Mesenteric fat pad (tissue), 1 donor: ENCODE results near the gene HRH1. TPM values are rescaled to one million over a fixed set of nuclear protein-coding genes. Genes with fewer than 3 reads are reported as not detected.

Source experiments
- DNase-seq: peaks from one replicate; pipeline ENCODE4 v3.0.0-alpha.2; 2020; ENCODE audit warnings: low spot score
- total RNA-seq: library from RNA; stranded (reverse); fragmentation: NEBNext Ultra II Directional; extraction: Animal tissue kit (Norgen Biotek cat#: 25700); gene quantifications from one replicate; pipeline ENCODE4 v1.2.1, GENCODE V29; 2021
- donor health status: DM: yes; HTN: yes; CAD: no.

HRH1 gene
- total RNA-seq, 1 donor from 2014 or later: 3.8 TPM

GRCh38 chr3:11272906-11273574 is 118.7 kb downstream of the HRH1 start:
- no peak for DNase-seq

GRCh38 chr3:11273891-11274291 is 119.6 kb downstream of the HRH1 start:
- DNase-seq: no peak

GRCh38 chr3:11274566-11275142 is 120.4 kb downstream of the HRH1 start:
- DNase-seq: no peak

GRCh38 chr3:11275926-11276325 is 121.6 kb downstream of the HRH1 start:
- DNase-seq: no peak

- no peak for DNase-seq
Observed at GRCh38 chr3:11276901-11277300, 122.6 kb downstream of the HRH1 start.

GRCh38 chr3:11282250-11283138 is 128.2 kb downstream of the HRH1 start:
- no peak for DNase-seq

GRCh38 chr3:11283139-11283475 is 128.8 kb downstream of the HRH1 start:
- DNase-seq: no peak

- no peak for DNase-seq
Observed at GRCh38 chr3:11284011-11284410, 129.7 kb downstream of the HRH1 start.

- no peak for DNase-seq
Observed at GRCh38 chr3:11285471-11285870, 131.2 kb downstream of the HRH1 start.

GRCh38 chr3:11287404-11287803 is 133.1 kb downstream of the HRH1 start:
- no peak for DNase-seq

GRCh38 chr3:11288021-11288491 is 133.8 kb downstream of the HRH1 start:
- DNase-seq: no peak

GRCh38 chr3:11288786-11289637 is 134.7 kb downstream of the HRH1 start:
- DNase-seq: no peak

- DNase-seq: no peak
Observed at GRCh38 chr3:11289864-11290263, 135.6 kb downstream of the HRH1 start.

GRCh38 chr3:11290743-11291680 is 136.7 kb downstream of the HRH1 start:
- DNase-seq: no peak

- DNase-seq: no peak
Observed at GRCh38 chr3:11291808-11292207, 137.5 kb downstream of the HRH1 start.

GRCh38 chr3:11297126-11297525 is 142.8 kb downstream of the HRH1 start:
- DNase-seq: no peak

GRCh38 chr3:11300970-11301369 is 146.7 kb downstream of the HRH1 start:
- DNase-seq: no peak

GRCh38 chr3:11302444-11302843 is 148.2 kb downstream of the HRH1 start:
- DNase-seq: no peak

GRCh38 chr3:11304175-11304574 is 149.9 kb downstream of the HRH1 start:
- no peak for DNase-seq

- no peak for DNase-seq
Observed at GRCh38 chr3:11305509-11305908, 151.2 kb downstream of the HRH1 start.
